Psoas muscle (tissue), 8 donors: ENCODE measurements around the gene LARP1. TPM values are rescaled to one million over a fixed set of nuclear protein-coding genes. Genes with fewer than 3 reads are reported as not detected.
A peak's percentile ranks its signal among the peaks of the same experiment; 100 is the strongest.

ENCODE experiments used
- ATAC-seq, 4 donors: fragments of 200-7000 bp; cut with Tn5 transposase; one replicate each; pipeline ENCODE4 v1.9.1; 2020; ENCODE audit warnings: moderate library complexity in 3 of 4, mild to moderate bottlenecking in 2 of 4
- DNase-seq, 2 donors: peaks; one replicate each; pipeline ENCODE4 v3.0.0-alpha.2; 2020
- H3K27ac ChIP-seq: fragments of 200-600 bp; one replicate; pipeline ENCODE4 v1.8.0; 2022
- H3K27me3 ChIP-seq, 3 donors: fragments of 200-600 bp in 1 of 3; one replicate each; pipeline versions ENCODE4 v1.6.1 to v1.8.0; 2013 to 2022; ENCODE audit warnings: low read length in 2 of 3, mild to moderate bottlenecking in 2 of 3, moderate library complexity in 1 of 3; ENCODE audit not compliant: insufficient read depth in 3 of 3
- H3K36me3 ChIP-seq, 2 donors: fragments of 200-600 bp in 1 of 2; one replicate each; pipeline versions ENCODE4 v1.6.1 to v1.8.0; 2013 to 2022; ENCODE audit warnings: low read depth in 1 of 2, mild to moderate bottlenecking in 1 of 2, moderate library complexity in 1 of 2; ENCODE audit not compliant: insufficient read depth in 1 of 2
- H3K4me1 ChIP-seq: fragments of 200-600 bp; one replicate; pipeline ENCODE4 v1.8.0; 2022
- H3K4me3 ChIP-seq: fragments of 200-600 bp; one replicate; pipeline ENCODE4 v1.8.0; 2022; ENCODE audit warnings: mild to moderate bottlenecking
- H3K9me3 ChIP-seq: fragments of 200-600 bp; one replicate; pipeline ENCODE4 v1.8.0; 2022
- CTCF ChIP-seq: fragments of 200-600 bp; IDR thresholded peaks from one replicate; pipeline ENCODE4 v1.8.0; 2022; ENCODE audit warnings: antibody characterized with exemption
- WGBS, 3 donors: extraction: QIAGEN DNeasy Blood & Tissue Kit; methylation state at CpG; one replicate each; pipeline versions ENCODE4 v1.1.6 to v1.1.7; 2013; 5-methylcytosine and 5-hydroxymethylcytosine counted together
- intact Hi-C, 2 donors: fragments of 100-400 bp; cut with DNase I; formaldehyde crosslinking; loops; one replicate each; pipeline versions ENCODE4 v1.11.0 to v1.14.2; 2022
- polyA plus RNA-seq, 3 donors: library from polyadenylated mRNA; stranded (reverse); fragments of 200-250 nt; gene quantifications; one replicate each; pipeline ENCODE4 v1.2.3, GENCODE V29; 2013
- total RNA-seq, 4 donors: library from RNA; stranded (reverse); fragmentation: NEBNext Ultra II Directional in 2 of 4; extraction: Animal tissue kit (Norgen Biotek cat#: 25700) in 2 of 4; gene quantifications; one replicate each; pipeline versions ENCODE4 v1.2.1 to v1.2.4, GENCODE V29; 2021 to 2023
- donor health status: healthy with polysubstance abuse.
- donor health status: DM: no; HTN: no; CAD: no; lungs with moderate emphysema.
- donor health status: Bipolar disorder and iron deficiency.
- donor health status: healthy.
- donor health status: DM: yes; HTN: yes; CAD: no.
- donor health status: DM: no; HTN: no; CAD: no.
- donor health status: DM: no; HTN: no; CAD: no.
- donor health status: DM: yes; HTN: yes; CAD: no.

The LARP1 gene
- total and polyA plus RNA-seq, 7 donors: 34.1 to 173 (median 108) TPM

- TF ChIP-seq CTCF: no peak
- no peaks in the 10 kb centered on the region for H3K9me3 ChIP-seq
- H3K4me3 ChIP-seq: peak overlapping the region; percentile 76
- peaks cover 35% of the 10 kb centered on the region for H3K4me1 ChIP-seq
- peaks cover 0 to 20% of the 10 kb centered on the region in 2 donors for H3K36me3 ChIP-seq
- intact Hi-C loops: no loop called here
- DNase-seq: peak; percentile 56 to 64
- 32 to 45% (median 41%) methylated on average over 5 of the region's 5 CpGs for WGBS, 3 donors
- ATAC-seq: no peak
- peak overlapping the region; percentile 98 for H3K27ac ChIP-seq
- H3K27me3 ChIP-seq: no peaks in the 10 kb centered on the region
These were observed 104.9 kb downstream of the LARP1 start for GRCh38 chr5:154860123-154860522.

- 44 to 60% (median 44%) methylated on average over 4 of the region's 4 CpGs for WGBS, 3 donors
- Histone ChIP-seq H3K27ac (no peak overlapping the region), H3K27me3 (no peaks in the 10 kb centered on the region), H3K4me1 (peaks cover 35% of the 10 kb centered on the region), H3K36me3 (peaks cover 0 to 27% of the 10 kb centered on the region in 2 donors), H3K9me3 (no peaks in the 10 kb centered on the region), H3K4me3 (peak overlapping the region; percentile 76)
- intact Hi-C loops: no loop called here
- no peak for TF ChIP-seq CTCF
- ATAC-seq (no peak), DNase-seq (no peak)
These were observed 105.6 kb downstream of the LARP1 start for GRCh38 chr5:154860765-154861164.

- H3K27me3 ChIP-seq: no peaks in the 10 kb centered on the region
- TF ChIP-seq CTCF: no peak
- H3K9me3 ChIP-seq: no peaks in the 10 kb centered on the region
- H3K4me1 ChIP-seq: peaks cover 30% of the 10 kb centered on the region
- WGBS, 3 donors: 76 to 84% (median 78%) methylated on average over 8 of the region's 8 CpGs
- peaks cover 0 to 38% of the 10 kb centered on the region in 2 donors for H3K36me3 ChIP-seq
- intact Hi-C loops: no loop called here
- H3K27ac ChIP-seq: no peak overlapping the region
- H3K4me3 ChIP-seq: no peak overlapping the region
- ATAC-seq: no peak
- no peak for DNase-seq
These were observed 106.8 kb downstream of the LARP1 start for GRCh38 chr5:154861946-154862345.

- H3K4me3 ChIP-seq: no peak overlapping the region
- no peak for DNase-seq
- peaks cover 0 to 47% of the 10 kb centered on the region in 2 donors for H3K36me3 ChIP-seq
- no peak for ATAC-seq
- no peak for TF ChIP-seq CTCF
- H3K27ac ChIP-seq: no peak overlapping the region
- no peaks in the 10 kb centered on the region for H3K9me3 ChIP-seq
- peaks cover 29% of the 10 kb centered on the region for H3K4me1 ChIP-seq
- WGBS, 3 donors: 79 to 87% (median 86%) methylated on average over 2 of the region's 2 CpGs
- intact Hi-C loops: no loop called here
- no peaks in the 10 kb centered on the region for H3K27me3 ChIP-seq
These were observed 107.6 kb downstream of the LARP1 start for GRCh38 chr5:154862766-154863165.

GRCh38 chr5:154863291-154864080 lies 108.3 kb downstream of the LARP1 start:
- H3K27me3 ChIP-seq: no peaks in the 10 kb centered on the region
- intact Hi-C loops: no loop called here
- no peak overlapping the region for H3K27ac ChIP-seq
- TF ChIP-seq CTCF: no peak
- peaks cover 29% of the 10 kb centered on the region for H3K4me1 ChIP-seq
- DNase-seq (no peak), ATAC-seq (no peak)
- 75 to 92% (median 77%) methylated on average over 7 of the region's 7 CpGs for WGBS, 3 donors
- no peaks in the 10 kb centered on the region for H3K9me3 ChIP-seq
- H3K36me3 ChIP-seq: peaks cover 0 to 54% of the 10 kb centered on the region in 2 donors
- H3K4me3 ChIP-seq: no peak overlapping the region
